ENCODE data around the gene LIN28A.

The LIN28A gene

GRCh38 chr1:26440259-26440658 is 29.6 kb downstream of the LIN28A start:
- no peak for DNase-seq

DNA sequence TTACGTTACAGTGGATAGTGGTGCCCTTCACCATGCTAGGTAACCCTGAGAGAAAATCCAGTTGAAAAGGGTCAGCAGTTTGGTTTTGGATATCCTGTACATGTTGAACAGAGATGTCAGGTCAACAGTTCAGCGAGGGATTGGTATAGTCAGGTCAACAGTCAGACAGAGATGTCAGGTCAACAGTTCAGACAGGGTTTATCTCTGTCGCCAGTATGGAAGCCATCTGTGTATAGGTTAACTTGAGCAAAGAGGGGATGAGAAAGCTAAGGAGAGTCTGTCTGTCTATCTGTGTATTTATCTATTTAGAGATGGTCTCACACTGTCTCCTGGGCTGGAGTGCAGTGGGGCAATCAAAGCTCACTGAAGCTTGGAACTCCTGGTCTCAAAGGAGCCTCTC is 39.3 kb downstream of the LIN28A start:
- DNase-seq: no peak

- no peak for DNase-seq
Observed at GRCh38 chr1:26450908-26451307, 40.3 kb downstream of the LIN28A start.

DNA sequence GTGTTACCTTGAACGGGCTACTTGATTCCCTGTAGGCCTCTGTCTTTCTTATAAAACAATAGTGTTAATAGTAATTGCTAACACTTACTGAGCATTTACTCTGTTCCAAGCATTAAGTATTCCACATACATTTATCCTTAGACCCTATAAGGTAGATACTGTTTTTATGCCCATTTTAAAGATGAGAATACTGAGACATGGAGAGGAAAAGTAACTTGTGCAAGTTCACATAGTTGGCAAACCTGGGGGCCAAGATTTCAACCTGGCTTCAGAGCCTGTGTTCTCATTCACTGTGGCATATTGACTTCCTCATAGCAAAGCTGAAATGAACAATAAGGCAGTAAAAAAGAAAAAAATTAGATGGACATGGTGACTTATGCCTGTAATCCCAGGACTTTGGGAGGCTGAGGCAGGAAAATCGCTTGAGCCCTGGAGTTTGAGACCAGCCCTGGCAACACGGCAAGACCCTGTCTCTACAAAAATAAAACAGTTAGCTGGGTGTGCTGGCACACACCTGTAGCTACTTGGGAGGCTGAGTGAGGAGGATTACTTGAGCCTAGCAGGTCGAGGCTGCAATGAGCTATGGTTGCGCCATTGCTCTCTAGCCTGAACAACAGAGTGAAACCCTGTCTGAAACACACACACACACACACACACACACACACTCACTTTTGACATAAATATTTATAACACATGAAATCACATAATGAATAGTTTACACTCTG is 42.0 kb downstream of the LIN28A start:
- no peak for DNase-seq

- DNase-seq: no peak
Observed at GRCh38 chr1:26459148-26459547, 48.5 kb downstream of the LIN28A start.

GRCh38 chr1:26459573-26460031 is 49.0 kb downstream of the LIN28A start:
- no peak for DNase-seq

- no peak for DNase-seq
Observed at GRCh38 chr1:26468911-26469310, 58.3 kb downstream of the LIN28A start.

DNA sequence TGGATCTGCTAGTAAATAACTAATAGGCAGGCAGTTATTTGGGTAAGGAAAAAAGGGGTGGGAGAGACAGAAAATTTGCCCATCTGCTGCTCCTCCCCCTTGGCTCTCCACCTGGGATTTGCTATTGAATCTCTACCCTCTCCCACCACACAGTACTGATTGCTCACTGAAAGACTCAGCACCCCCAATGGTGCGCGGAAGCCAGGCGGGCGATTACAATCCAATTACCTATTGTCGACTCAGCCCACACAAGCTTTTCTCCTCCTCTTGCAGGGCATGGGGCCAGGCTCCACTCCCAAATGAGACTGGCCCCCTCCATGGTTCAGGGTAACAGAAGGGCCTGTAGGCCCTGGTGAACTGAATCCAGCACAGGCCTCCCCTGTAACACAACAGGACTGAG is 58.9 kb downstream of the LIN28A start:
- no peak for DNase-seq

DNA sequence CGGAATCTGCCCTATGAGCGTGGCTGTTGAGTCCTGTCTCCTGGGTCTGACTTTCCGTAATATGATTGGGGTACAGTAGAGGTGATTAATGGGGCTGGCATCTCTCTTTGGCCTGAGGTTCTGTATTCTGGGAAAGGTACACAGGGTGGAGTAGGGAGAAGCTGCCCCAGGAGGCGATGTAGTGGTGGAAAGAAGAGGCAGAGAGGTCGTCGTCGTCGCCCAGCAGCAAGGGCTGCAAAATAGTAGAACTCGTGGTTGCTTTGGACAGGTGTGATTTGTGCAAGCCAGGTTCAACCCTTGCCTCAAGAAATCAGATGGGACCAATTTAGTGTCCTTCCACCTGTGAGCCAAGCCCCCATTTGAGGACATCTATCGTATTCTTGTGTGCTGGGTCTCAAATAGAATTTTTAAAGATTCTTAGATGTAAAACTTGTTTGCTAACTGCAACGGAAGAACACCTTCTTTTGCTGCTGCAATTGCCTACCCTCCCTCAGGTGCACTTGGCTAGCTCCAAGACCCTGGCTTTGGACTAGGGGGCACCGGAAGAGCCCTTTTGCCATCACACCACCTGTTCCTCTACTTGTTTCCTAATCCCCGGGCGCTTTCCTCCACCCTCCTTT is 60.4 kb downstream of the LIN28A start:
- DNase-seq: no peak

- peak; percentile 92 for DNase-seq
Observed at GRCh38 chr1:26471498-26472319, 61.1 kb downstream of the LIN28A start.

DNA sequence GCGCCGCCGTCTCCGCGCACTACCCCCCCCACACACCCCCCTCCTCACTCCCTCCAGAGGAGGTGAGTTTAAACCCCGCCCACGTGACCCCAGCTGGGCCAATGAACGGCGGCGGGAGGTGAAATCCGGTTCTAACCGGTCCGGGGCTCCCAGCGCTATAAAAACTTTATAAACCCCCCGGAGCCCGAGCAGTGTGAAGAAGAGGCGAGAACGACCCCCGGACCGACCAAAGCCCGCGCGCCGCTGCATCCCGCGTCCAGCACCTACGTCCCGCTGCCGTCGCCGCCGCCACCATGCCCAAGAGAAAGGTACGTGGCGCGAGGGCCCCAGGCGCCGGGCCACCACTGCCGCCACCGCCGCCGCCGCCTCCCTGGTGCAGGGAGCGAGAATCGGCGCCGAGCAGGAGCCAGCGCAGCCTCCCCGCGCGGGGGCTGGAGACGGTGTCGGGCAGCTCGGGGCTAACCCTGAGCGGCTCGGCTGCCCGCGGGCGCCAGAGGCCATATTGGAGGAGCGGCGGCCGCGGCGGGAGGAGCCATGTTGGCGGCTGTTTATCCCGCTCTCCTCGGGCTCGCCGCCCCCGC is 61.8 kb downstream of the LIN28A start, which contains the start of gene HMGN2:
TSS of gene HMGN2 (plus strand) at position 121 of the 581 bp plus-strand sequence. CDS start at position 294, 173 bp downstream.
- DNase-seq: no peak

DNA sequence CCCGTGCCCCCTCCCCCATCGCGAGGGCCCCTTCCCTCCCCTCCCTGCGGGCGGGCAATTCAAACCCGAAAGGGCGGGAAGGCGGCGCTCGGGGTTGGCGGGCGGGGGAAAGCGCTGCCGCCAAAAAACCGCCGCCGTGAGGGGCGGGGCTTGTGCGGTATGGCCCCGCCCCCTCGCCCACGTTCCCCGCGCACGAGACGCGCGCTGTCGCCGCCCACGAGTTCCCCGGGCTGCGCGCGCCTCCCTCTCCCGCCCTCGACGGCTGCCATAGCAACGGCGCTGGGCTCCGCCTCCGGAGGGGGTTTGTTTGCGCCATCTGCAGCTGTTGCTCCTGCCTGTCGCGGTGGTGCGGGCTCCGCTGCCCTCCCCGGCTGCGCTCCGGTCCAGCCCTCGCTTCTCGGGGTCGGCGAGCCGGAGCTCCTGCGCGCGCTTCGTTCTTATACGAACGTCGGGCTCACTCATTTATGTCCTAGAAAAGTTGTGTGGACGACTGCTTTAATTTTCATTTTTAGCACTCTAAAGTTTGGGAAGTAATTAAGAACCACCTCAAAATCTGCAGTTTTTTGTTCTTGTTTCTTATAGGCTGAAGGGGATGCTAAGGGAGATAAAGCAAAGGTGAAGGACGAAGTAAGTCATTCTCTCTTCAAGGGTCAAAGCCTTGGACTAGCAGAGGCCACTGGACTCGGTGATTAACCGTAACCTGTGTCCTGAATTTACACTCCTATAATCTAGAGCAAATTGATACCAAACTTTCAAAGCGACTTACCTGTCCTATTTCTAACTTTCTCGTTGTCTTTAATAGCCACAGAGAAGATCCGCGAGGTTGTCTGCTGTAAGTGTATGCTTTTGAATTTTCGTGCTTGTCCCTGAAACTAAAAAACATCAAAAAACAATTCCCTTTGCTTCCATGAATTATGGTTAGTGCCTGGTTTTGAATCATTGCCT is 62.6 kb downstream of the LIN28A start:
- DNase-seq: peak; percentile 75

GRCh38 chr1:26474818-26475217 is 64.2 kb downstream of the LIN28A start:
- DNase-seq: no peak

DNA sequence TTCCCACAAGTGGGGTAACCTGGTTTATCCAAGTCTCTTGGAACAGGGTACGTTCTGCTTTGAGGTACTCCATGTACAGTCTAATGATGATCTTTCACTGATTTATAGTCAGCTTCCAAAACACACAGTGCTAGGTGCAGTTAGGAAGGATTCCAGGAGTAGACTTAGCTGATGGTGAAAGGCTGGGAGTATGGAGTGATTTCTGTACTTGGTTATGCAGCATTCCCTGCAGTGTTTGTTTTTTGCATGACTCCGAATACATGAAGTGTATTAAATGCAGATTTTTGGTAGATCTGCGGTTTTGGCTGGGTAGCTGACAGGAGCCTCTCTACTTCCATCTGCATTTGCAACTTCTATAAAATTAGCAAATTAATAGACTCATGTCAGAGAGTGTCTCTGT is 65.4 kb downstream of the LIN28A start:
- no peak for DNase-seq

- no peak for DNase-seq
Observed at GRCh38 chr1:26476958-26477357, 66.3 kb downstream of the LIN28A start.

DNA sequence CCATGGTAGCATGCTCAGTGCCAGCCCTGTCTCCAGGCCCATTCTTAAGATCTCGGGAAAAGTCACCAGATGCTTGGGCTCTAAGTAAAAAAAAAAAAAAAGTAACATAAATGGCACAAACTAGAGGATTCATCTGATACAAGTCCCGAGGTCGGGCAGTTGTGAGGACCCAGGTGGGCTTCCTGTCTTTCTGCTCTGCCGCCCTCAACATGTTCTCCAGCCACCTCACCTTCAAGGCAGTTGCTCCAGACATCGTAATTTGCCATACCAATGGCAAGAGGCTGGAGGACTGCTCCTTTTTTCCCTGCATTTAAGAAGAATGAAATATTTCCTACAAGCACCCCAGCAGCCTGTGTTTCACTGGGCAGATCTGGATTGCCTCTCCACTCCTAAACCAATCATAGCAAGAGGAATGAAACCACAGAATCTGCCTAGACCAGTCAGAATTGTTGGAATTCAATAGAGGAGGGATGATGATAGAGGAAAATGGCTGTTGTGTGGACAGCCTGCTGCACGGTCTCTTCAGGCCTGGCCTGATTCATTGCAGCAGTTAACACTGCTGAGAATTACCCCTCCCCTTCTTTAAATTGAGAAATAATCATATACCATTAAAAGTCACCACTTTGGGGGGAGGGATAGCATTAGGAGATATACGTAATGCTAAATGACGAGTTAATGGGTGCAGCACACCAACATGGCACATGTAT is 67.0 kb downstream of the LIN28A start:
- no peak for DNase-seq

- no peak for DNase-seq
Observed at GRCh38 chr1:26478159-26478558, 67.5 kb downstream of the LIN28A start.

GRCh38 chr1:26478988-26479387 is 68.4 kb downstream of the LIN28A start:
- no peak for DNase-seq

Data from DMS79 (cell line).